CD4-positive, alpha-beta T cell treated with Interleukin-1 beta for 1 hour (primary cell): Measurements from ENCODE around the gene RASSF5.

ENCODE experiments used
- DNase-seq, 2 donors: peaks; one replicate each; pipeline ENCODE4 v3.0.0-alpha.2; 2020 to 2022

RASSF5 gene

DNA sequence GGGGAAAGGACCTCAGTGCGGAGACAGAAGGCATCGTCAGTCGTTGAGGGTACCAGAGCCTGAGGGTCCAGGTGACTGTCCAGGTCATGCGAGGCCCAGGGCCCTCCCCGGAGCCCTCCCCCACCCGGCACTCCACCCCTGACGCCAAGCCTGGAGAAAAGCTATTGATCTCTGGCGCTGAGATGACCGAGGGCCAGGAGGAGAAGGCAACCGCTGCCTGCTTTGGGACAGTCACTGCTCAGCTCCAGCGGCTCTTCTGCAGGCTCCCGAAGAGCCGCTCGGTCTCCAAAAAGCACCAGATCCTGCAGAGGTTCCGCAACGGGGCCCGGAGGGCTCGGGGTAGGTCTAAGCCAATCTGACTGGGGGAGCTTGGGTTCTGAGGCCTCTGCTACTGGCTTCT is 10.9 kb downstream of the RASSF5 start:
- DNase-seq = no peak

DNA sequence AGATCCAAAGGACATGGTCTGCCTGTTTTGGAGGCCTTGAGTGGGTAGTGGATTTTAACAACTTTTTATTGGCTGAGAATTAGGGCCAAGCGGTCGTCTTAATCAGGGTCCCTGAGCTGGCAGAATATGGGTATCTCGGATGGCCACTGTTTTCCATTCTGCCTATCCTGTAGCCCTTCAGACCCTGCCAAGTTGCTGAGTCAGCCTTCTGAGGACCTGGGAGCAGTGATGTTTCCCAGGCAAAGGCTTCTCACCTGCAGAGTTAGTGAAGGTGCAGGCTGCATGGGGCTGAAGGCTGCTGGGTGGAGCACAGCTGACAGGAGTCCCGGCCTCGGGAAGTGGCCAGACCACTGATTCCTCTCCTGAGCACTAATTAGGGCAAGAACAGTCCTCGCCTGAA is 11.4 kb downstream of the RASSF5 start:
- DNase-seq = no peak

GRCh38 chr1:206521127-206521526 is 13.8 kb downstream of the RASSF5 start:
- DNase-seq = no peak

DNA sequence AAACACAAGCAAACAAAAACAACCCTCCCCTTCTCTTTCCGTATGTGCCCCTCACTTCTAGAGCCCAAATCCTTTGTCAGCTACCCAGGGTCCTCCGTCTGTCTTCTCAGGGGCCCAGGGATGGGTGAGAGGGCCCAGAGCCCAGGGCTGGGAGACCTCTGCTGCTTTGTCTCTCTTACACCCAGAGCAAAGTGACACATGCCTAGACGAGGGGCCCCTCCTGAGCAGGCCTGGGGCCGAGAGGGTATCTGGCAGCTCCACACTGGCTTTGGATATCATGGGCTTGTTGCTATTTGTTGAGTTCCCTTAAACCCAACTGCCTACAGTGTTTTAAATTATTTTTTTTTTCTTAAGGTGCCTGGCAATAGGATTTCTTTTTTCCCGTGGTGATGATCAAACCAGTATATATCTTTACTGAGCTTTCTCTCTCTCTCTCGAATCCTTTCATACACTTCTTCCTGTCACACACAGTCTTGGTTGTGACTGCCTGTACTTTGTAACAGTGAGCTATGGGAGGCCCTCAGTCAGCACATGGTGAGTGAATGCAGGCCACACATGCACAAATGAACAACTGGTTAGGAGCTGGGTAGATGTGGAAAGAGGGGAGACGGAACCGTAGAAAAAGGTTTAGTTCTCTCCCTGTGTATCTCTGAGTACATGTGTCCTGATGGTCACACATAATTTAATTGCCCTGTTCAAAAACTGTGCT is 14.5 kb downstream of the RASSF5 start:
- no peak for DNase-seq

- DNase-seq = peak in 1 of 2 donors; percentile 13
These were observed 17.5 kb downstream of the RASSF5 start for GRCh38 chr1:206524739-206525364.

DNA sequence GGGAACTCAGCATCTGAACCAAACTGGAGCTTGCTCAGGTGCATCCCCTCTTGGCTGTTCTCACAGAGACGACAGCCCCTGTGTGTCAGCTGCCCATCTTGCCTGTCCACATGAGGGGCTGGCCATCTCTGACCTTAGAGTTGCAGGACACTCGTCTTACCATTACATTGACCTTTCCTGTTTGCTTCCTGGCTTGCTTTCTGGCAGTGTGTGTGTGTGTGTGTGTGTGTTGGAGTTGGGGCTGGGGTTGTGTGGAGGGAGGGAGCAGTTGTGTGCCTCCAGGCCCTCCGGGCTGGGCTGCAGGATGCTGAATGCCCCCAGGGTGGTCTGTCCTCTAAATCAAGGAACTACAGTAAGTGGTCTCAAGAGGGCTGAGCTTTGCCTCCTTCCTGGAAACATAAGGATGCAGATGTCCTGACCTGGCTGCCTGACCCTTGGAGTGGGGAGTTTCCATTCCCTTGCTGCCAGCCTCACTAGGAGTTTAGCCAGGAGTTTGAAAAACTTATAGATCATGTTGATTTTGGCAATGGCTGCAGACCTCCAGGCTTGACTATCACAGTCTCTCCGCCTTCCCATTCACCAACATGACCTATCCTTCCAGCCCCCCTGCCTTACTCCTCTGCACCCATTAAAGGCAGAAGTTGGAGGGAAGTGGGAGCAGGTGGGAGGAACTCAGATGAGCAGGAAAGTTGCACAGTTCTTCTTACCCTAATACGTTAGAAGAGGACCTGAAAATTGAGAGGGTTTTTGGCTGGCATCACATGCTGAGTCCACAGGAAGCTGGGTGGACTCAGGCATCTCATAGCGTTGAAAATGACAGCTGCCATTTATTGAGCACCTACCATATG is 19.0 kb downstream of the RASSF5 start:
- DNase-seq = no peak

GRCh38 chr1:206529425-206529824 is 22.1 kb downstream of the RASSF5 start:
- DNase-seq = no peak

GRCh38 chr1:206532368-206532767 is 25.0 kb downstream of the RASSF5 start:
- no peak for DNase-seq

DNA sequence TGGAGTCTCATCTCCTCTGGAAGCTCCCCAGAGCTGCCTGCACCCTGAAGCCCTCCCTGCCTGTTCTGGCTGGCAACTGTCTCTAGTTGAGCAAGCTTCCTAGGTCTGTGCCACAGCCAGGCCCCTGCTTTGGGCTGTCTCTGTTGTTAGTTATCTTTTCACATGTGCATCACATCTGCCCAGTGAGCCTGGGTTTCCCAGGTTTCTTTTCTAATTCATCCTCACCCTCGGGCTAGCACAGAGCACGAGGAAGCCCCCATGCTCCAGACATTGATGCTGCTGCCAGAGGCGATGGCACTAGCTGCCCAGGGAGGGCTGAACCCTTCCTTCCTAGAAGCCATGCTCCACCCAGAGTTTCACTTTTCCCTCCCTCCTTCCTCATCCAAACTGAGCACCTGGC is 27.2 kb downstream of the RASSF5 start:
- DNase-seq = no peak

- no peak for DNase-seq
These were observed 28.5 kb downstream of the RASSF5 start for GRCh38 chr1:206535853-206536188.

GRCh38 chr1:206537141-206537540 is 29.8 kb downstream of the RASSF5 start:
- no peak for DNase-seq

DNA sequence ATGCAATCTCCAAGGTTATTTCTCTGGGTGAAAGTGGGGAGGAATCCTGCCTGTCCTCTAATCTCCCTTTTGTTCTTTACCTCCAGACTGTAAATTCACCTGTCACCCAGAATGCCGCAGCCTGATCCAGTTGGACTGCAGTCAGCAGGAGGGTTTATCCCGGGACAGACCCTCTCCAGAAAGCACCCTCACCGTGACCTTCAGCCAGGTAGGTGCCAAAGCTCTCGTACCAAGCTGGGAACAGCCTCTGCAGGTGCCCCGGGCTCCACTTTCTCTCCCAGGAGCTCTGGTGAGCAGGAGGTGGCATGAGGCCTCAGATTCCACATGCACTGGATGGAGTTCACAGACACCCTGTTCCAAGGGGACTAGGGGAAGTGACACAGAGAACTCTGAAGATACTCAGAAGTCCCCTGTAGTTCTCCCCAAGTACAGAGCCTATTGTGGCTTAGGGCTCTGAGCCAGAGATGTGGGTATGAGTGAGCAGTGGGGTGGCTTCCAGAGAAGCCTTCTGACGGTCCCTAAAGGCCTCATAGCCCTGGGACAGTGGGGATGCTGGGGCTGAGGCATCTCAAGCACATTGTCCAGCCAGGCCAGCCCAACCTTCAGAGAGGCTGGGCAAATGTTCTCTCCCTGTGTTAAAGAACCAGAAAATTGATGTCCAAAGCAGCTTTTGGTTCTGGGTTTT is 30.9 kb downstream of the RASSF5 start:
- DNase-seq = no peak

- DNase-seq = no peak
These were observed 31.7 kb downstream of the RASSF5 start for GRCh38 chr1:206538901-206539640.

DNA sequence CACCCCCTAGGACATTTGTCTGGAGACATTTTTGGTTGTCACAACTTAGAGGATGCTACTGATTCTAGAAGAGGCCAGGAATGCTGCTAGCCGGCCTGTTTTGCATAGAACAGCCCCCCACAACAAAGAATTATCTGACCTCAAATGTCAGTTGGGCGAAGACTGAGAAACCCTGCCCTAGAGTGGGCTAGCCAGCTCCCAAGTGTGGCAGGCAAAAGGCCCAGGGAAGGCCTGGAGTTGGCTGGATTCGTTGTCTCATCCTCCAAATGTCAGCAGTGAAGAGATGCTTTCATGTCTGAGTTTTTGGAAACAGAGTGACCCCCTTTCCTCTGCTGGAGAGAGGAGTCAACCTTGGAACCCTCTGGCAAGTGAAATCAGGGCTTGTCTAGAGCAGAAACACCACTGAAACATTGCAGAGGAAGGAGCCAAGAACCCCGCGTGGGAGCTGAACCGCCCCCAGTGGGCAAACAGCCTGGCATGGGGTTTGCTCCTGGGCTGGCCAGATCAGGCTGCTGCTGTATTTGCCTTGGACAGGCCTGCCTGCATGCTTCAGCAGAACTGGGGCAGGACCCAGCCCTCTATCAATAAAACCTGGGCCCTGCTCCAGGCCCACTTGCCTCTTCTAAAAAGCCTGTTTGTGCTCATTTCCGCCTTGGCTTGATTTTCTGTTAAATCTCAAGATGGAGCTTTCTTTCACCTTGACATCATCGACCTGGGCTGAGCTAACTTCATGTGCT is 32.9 kb downstream of the RASSF5 start:
- no peak for DNase-seq

DNA sequence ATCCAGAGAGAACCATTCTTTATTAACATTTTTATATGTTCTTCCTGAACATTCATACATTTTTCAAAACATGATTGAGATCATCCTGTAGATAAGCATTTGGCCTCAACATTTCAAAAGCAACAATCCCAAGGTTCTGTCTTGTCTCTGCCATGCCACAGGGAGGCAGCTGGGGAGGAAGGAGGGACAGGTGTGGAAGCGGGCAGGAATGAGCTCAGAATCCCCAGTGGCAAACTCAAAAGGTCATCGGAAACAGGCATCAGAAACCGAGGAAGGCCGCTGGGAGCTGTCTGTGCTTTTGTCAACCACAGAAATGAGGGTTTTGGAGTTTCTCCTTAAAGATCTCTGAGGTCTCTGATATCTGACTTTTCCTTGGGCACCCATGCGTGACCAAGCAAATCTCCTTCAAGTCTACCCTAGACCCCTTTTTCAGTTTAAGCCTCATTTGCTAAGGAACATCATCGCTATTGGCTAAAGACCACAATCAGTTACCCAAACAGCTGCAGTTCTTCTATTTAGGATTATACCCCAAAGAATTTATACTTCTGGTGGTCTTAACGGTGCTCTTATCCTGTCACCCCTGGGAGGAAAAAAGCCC is 34.0 kb downstream of the RASSF5 start:
- no peak for DNase-seq

GRCh38 chr1:206544562-206545257 is 37.4 kb downstream of the RASSF5 start:
- peak; percentile 75 to 83 for DNase-seq

- no peak for DNase-seq
These were observed 38.0 kb downstream of the RASSF5 start for GRCh38 chr1:206545351-206545750.

DNA sequence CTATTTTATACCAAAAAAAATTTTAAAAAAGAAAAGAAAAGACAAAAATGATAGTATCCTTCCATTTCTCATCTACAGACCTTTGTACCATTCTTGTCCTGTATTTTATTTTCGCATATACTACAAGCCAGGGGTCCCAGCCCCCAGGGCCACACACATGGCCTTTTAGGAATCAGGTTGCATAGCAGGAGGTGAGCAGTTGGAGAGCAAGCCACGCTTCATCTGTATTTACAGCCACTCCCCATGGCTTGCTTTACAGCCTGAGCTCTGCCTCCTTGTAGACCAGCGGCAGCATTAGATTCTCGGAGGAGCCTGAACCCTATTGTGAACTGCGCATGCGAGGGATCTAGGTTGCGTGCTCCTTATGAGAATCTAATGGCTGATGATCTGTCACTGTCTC is 39.8 kb downstream of the RASSF5 start:
- DNase-seq = no peak

DNA sequence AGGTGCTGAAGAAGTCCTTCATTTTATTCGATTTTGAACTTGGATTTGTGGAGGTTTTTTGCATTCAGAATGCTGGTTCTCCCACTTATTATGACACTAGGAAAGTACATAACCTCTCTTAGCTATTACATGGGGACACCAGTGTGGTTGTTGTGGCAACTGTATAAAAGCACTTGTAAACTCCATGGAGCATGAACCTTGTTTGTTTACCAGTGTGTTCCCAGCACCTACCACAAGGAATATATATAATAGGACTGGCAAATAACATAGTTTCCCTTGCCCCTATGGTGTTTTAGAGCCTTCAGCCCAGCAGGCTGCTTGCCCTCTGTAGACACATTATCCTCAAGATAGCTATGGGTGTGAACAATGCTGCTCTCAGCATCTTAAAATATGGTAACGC is 43.1 kb downstream of the RASSF5 start:
- no peak for DNase-seq

DNA sequence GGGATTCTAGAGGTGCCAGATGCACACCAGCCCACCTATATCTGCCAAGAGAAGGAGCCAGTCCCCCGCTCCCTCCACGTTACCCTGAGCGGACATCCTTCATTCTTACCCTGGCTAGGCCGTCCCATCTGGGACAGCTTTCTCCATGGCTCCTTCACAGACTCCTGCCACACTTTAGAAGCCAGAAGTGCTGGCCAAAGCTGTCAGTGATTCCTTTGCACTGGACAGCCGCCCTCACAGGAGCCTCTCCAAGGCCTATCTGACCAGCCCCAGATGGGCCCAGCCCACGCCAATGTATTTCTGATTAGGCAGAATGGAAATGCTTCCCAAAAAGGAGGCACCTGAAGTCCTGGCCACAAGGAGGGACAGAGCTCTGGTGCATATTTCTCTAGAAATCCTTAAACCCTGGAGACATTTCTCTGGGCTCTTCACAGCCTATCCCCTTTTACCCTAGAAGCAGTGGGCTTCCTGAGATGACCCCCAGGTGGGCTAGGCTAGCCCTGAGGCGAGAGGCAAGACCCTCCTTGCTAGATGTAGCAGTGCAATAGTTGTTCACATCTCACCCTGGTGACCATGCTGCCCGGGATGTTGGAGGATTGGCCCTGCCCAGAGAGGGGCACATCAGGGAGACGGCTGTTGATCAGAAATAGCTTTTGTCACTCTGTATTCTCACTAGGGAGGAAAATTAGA is 44.1 kb downstream of the RASSF5 start:
- DNase-seq = no peak
